Germinal center (tissue), 1 donor: Measurements from ENCODE around the gene GNB1L.

Experiments
- DNase-seq: peaks from one replicate; pipeline ENCODE4 v3.0.0; 2012; ENCODE audit warnings: mixed read lengths, low spot score

Gene GNB1L

DNA sequence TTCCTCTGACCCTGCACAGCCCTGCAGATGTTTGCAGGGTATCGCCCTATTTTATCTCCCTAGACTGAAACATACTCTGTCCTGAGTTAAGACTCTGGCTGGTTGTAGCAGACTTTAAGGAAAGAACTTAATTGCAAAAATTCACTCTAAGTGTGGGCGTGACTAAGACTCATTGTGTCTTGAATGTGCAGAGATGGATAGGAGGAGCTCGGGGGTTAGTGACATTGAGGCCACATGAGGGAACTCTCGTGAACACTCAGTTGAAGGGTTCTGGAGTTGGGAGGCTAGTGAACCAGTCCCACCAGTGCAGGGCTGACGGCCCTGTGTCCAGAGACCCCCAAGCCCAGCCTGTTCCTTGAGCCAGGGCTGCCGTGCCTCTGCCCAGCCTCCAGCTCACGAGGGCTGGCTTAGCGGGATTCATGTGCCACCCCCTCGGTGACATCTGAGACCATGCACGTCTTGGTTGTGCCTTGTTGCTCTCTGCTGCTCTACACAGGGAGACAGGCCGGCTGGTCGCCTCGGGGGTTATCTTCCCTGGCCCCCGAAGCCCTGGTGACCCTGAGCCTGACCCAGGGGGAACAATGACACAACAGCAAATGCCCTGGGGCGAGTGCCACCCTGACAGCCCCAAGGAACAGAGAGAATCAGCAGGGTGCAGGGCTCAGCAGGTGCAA, 105.5 kb downstream of the GNB1L start:
- DNase-seq: no peak

DNA sequence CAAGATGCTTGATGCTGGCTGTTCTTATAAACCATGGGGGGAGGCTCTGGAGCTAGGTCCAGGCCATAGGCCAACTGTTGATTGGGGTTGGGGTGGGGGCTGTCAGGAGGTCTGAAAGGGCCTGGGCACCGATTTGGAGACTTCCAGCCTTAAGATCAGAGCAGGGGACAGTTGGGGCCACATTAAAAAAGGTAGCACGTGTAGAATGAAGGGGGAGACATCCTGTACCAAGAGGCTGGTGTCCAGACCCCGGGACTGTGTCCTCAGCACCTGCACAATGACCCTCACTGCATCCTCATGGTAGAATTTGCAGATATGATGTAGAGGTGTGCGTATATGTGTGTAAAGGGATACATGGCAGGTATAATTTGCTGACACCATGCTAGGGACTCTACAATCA, 106.5 kb downstream of the GNB1L start:
- DNase-seq: no peak

DNA sequence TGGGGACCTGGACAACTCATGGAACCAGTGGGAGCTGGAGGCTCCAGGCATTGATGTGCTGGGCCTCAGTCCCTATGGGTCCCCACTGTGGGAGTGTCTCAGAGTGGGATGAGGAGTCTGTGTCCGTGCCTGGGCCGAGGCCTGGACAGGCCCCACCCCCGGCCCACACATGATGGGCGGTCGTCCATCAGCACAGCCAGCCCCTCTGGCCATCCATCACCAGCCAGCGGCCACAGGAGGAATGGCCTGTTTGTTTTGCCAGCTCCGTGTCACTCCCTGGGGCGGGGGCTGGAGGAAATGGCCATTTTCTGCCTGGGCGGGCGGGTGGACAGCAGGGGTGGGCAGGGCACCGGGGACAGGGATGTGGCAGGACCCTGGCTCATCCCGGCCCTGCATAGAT, 107.1 kb downstream of the GNB1L start:
- DNase-seq: no peak

DNA sequence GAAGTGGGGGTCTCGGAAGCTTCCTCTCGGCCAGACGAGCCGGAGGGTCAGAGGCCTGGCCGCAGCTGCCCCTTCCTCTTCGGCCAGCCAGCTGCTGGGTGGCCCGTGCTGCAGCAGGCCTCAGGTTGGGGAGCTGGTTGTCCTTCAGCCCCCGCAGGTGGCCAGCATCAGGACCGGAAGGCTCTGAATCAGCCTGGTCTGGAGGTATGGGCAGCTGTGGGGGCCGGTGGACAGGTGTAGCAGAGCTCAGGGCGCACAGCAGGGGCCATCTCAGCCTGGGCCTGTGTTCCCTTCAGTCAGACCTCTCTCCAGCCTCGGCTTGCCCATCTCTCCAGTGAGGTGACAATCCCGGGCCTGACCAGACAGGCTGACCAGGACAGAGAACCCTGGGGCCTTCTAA, 107.9 kb downstream of the GNB1L start:
- no peak for DNase-seq

DNA sequence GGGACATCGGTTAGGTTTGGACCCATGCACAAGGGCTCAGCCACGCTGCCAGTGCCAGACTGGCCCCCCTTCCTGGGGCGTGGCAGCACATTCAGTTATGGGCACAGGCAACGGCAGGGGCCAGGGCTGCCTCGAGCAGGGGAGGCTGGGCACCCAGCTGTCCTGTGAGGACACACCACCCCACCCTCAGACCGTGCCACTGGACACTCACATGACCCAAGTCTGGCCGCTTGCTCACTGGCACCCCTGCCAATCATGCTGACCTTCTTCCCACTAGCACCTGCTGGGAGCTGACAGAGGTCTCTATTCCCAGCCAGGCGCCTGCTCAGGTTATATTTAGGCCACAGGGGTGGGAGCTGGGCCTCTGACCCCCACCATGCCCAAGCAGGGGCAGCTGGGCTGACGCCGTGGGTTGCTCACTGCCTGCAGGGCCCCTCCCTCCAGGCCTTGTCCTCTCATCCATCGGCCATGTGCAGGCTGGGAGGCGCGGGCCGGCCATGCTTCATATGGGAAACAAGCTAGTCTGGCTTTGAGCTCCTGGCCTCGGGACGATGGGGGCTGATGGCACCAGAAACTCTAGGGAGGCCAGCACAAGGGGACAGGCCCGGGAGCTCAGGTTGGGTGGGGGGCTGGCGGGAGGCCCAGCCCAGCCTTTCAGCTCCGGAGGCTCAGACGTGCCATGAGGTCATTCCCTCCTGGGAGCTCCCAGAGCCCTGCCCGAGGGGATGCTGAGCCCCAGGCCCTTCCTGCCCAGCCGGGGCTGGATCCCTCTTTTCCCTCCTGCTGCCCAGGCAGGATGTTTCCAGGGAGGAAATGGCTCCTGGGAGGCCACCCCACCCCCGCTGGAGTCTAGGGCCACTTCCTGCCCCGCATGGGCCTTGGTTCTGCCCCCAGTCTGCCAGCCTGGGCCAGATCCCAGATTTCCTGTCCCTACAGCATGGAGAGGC, 109.2 kb downstream of the GNB1L start:
- no peak for DNase-seq

DNA sequence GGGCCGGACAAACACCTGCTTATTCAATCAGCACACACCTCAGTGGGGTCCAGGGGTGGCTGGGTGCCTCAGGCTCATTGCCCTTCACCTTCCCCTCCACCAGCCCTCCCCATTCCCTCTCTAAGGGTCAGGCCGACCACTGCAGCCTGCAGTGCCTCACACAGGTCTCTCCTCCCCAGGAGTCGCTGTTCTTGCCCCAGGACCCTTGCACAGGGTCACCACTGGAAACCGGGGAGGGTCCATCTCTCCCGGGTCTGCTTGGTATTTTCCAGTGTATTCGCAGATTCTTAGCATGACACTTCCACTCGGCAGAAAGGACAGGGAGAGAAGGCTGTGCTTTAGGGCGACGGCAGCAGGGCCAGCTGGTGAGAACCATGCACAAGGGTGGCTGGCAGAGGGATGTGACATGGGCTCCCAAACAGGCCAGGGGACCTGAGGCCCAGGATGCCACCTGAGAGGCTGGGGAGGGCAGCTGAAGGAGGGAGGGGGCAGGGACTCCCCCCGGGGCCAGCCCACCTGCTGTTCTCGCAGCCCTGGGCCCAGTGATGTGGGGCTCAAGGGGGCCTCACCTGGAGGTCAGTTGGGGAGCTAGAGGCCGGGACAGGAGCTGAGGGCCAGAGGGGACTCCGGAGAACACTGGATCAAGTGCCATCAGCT, 110.2 kb downstream of the GNB1L start:
- DNase-seq: no peak

DNA sequence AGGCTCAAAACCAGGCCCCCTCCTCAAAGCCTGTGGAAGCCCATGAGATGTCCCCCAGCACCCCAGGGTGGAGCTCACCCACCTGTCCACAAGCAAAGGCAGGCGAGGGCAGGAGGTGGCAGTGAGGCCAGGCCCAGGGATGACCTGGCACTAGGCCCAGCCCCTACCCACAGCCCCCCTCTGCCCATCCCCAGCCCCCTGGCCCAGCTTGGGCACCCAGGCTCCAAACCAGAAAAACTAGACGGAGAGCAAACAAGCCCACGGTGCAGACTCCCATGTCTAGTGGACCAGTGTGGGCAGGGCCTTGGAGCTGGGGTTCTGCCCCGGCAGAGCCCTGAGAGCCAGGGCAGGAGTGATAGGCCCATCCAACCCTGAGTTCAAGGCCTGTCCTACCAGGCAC, 111.0 kb downstream of the GNB1L start:
- DNase-seq: no peak

DNA sequence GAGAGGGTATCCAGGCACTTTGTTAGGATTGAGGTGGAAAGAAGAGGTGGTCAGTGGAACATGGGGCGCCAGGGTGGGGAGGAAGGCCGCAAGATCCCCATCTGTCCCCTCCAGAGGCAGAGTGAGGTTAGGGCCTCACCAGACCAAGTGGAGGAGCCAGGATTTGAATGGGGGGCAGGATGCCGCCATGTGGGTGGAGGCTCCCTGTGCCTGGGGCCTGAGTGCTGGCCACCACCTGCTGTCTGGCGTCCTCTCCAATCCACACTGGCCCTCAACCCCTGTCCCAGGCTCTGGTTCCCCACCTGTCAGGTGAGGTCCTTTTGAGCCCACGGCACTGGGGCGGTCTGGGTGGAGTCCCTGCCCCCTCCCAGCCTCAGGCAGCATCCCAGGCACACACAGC, 111.6 kb downstream of the GNB1L start:
- DNase-seq: no peak

DNA sequence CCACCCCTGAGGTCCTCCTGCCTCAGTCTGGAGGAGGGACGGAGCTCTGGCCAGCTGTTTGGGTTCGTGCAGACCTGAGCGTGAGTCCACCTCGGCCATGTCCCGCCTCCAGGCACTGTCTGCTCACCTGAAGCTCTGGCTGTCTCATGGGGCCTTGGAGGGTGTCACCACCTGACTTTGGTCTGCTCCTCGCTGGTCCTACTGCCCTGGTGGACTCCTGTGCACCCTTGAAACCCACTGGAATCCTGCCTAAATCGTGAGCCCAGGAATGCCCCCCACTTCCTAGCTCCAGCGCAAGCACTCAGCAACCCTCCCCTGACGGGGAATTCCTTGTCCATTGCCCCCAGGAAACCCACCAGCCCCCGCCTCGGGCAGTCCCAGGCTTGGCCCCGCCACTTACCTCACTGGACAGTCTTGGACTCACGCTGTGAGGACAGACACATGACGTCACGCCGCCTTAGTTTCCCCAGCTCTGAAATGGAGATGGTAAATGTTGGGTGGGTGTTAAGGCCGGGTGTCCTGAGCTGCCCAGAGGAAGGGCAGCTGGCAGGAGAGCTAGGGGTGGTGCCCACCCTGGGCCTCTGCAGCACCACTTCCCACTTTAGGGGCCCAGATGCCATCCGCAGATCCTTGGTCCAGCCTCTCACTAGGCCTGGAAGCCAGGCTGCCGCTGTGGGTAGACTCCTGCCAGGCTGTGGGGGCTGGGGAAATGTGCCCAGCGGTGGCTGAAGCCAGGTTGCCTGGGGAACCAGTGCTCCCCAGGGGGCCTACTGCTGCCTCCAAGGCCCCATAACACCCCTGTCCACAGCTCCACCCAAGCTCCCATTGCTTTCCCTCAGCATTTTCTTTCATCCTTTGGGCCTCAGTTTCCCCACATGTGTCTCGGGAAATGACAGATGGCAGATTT, 112.3 kb downstream of the GNB1L start:
- no peak for DNase-seq

DNA sequence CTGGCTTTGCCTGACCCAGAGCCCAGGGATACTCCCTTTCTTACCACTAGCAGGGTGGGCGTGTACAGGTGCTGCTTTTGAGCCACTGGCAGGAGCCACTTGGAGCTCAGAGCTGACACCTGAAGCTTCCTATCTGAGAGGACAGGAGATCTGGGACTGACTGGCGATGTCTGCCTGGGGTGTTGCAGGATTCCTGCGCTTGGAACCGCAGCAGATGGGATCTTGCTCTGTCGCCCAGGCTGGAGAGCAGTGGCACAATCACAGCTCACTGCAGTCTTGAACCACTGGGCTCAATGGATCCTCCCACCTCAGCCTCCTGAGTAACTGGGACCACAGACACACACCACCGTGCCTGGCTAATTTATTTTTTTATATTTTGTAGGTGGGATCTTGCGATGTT, 113.6 kb downstream of the GNB1L start:
- DNase-seq: no peak

DNA sequence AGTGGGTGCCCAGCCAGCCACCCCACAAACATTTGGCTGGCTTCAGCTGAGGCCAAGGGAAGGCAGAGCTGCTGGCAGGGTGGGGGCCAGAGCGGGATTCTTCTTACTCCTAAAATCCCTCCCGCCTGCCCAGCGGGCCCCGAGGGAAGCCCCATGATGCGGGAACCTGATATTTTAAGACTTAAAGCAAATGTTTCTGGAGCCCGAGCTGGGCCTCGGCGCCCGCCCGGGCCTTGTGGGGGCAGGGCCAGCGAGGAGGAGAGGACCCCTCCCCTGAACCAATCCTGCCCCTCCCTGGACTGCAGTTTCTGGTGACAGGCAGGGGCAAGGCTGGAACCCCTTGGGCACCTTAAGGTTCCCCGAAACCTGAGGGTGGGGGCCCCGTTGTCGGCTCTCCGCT, 114.1 kb downstream of the GNB1L start:
- no peak for DNase-seq

DNA sequence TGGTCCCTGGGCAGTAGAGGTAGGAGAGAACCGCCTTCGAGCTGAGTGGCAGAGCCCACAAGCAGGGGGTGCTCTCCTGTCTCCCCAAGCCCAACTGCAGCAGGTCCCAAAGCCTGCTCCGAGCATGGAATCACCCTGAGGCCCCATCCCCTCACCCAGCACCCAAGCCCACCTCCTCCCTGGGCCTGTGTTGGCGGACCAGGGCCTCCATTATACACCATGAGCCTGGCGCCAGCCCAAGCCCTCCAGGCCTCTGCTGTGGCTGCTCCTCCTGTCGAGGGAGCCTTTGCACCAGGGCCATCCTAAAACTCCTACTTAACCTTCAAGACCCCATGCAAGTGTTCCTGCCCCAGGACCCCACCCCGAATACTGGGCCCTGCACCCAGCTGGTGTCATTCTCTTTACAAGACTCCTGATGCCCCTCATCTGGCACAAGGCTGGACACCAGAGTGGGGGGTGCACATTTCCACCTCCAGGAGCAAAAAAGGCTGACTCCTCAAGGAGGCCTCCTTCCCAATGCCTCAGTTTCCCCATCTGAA, 114.7 kb downstream of the GNB1L start:
- no peak for DNase-seq

DNA sequence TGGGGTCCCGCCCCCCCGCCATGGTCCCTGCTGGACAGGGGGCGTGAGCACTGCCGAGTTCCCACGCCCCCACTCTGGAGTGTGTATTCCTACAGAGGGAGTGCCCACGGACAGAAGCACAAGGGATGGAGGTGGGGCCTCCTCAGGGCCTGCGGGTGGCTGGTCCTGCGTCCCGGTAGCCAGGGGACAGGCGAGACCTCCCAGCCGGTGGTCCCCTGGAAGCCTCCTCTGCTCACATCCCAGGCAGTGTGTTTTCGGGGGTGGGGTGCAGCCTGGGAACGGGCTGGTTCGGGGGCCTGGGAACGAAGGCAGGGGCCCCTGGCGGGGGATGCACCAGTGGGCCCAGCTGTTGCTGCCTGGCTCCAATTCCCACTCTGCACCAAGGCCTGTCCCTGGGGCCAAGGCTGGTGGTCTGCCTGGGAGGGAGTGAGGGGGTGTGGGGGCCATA, 115.2 kb downstream of the GNB1L start:
- no peak for DNase-seq

DNA sequence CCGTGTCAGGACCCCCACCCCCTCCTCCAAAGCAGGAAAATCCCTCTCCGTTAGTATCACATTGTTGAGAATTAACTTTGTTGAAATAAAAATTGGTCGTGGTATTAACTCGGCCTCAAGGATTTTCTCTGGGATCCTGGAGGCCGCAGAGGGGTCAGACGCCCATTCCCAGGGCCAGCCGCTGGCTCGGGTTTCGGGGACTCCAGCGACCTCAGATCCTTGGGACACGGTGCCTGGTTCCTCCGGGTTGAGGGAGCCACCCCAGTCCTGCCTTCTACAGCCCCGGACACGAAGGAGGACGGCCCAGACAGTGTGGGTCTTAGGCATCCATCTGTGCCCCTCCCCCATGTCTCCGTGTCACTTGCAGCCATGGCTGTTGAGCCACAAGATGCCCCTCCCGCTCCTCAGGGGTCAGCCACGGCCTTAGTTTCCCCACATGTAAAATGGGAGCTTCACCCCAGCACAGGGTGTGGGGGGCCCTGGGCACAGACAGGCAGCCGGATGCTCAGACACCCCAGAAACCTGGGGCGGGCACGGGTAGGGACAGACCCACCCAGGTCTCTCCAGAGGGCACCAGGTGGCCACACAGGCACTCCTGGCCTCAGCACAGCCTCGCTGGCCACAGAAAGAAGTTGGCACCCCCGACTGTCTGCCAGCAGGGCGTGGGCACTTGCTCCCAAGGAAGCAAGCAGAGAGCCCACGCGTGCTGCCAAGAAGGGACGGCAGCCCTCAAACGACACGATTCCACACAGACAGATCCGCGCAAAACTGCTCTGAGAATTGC, 115.8 kb downstream of the GNB1L start:
- DNase-seq: no peak

DNA sequence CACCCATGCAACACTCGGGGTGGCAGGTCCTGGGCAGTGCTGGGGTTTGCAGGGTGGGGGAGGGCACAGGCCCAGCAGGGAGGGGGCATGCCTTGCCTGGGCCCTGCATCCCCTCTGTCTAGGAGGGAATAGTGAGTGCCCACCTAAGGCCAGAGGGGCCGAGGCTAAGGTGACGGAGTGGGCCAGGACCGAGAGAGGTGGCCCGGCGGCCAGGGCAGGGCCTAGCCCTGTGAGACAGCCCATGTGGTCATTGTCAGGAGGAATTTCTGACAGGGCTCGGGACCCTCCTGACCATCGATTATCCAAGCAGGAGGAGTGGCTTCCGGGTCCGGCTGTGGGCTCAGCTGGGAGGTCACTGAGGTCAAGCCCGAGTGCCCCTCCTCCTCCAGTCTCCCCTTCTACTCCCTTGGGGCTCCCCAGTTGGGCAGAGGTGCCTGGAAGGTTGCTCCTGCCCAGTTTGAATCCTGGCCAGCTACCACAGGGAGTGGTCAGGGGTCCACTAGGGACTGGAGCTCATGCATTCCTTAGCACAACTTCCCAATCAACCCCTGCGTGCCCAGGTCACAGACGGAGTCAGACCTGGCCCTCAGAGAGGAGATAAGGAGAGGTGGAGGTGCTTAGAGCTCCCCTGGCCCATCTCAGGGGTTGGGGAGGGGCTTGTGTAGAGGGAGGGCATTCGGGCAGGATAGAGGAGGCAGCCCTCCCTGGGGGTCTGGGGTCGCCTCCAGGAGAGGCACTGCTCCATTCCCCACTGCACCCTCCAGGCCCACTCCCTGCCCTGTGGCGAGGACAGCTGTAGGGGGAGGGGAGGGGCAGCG, 116.6 kb downstream of the GNB1L start:
- DNase-seq: no peak

DNA sequence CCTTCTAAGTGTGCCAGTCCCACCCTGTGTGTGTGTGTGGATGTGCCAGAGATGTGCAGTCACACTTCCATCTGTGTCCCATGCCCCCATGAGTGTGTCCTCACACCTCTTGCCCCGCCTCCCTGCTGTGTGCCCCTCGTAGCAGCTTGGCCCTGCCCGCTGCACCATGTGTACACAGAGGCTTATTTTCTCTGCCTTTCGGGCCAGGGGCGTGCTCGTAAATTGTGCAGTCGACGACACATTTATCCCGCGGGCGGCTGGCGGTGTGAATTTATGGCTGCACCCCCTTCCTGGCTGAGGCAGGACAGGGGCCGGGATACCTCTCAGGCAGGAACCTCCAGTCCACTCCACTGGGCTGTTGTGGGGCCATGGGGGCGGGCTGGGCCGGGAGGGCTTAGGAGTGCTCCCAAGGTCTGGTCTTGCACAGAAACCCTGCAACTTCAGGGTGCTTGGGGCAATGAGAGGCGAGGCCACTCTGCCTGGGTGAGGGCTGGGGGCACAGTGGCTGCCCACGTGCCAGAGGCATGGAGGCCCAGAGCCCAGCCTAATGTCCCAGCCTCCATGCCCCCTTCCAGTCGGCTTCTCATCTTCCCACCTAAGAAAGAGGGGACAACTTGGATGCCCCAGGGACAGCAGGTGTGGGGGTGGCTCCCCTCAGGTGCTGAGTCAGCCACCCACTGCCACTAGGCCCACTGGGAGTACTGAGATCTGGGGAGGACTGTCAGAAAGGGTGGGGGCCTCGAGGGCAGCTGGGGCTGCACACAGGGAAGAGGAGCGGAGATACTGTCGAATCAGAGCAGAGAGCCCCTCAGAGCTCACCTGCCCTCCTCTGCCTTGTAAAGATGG, 118.8 kb downstream of the GNB1L start:
- no peak for DNase-seq

DNA sequence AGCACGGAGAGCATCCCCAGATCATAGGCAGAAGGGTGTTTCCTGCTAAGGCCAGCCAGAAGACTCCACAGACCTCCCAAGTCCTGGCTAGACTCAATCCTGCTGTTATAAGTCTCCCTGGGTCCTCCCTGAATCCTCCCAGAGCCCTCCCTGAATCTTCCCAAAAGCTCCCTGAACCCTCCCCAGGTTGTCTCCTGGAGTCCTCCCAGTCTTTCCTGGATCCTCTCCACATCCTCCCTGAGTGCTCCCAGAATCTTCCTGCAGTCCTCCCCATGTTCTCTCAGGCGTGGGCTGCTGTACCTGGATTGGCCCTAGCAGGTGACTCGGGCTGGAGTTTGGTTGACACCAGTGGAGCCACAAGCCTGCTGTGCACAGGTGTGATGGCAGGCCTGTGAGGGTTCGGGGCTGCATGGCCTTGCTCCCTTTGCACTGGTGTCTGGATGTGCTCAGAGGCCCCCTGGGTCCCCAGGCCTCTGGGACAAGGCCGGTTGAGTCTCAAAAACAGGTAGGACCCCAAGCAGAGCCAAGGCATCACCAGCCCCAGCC, 119.8 kb downstream of the GNB1L start:
- no peak for DNase-seq

DNA sequence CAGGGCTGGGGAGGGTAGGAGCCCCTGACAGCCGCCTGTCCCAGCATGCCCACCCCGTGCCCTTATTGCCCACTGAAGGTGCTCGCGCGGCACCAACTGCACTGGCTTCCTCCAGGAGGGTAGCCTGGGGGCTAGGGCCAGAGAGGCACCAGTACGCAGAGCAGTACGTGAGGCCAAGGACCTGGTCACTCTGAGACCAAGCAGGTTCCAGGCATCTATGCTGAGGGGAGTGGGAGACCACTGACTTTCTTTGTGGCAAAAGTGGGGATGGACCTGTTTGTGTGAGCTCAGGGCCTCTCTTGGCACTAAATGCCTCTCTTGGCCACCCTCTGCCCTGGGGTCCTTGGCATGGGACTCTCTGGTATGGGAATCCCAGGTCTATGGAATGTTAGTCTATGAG, 120.5 kb downstream of the GNB1L start:
- DNase-seq: no peak

DNA sequence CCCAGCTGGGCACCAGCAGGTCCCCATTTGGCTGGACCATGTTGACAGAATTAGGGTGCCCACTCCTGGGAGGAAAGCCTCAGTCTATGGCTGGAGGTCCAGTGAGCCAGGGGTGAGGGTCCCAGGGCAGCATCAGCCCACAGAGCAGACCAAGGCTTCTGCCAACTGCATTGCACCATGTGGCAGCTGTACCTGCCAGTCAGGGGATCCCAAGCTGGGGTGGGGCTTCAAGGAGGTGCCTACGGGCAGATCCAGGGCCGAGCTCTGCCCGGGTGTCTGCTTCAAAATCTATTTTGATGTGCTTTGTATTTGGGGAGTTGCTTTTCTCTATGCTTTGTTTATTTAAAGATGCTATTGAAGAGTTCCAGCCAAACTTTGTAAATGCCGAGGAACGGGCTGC, 120.9 kb downstream of the GNB1L start:
- DNase-seq: no peak
